WTC11 (cell line): ENCODE results near the gene ZNF609. TPM values are rescaled to one million over a fixed set of nuclear protein-coding genes. Genes with fewer than 3 reads are reported as not detected.

Experiments
- ATAC-seq: fragments of 200-7000 bp; cut with Tn5 transposase; 2 replicates; pipeline ENCODE4 v1.10.0; 2021; ENCODE audit warnings: mild to moderate bottlenecking, moderate library complexity
- CTCF ChIA-PET: fragments of 300-600 bp; sonication (Branson Sonifier 250); formaldehyde crosslinking; loops from one replicate; lab custom pipeline; 2021; ENCODE audit warnings: antibody characterized with exemption; lab: Charles Lee
- POLR2A ChIA-PET: fragments of 350-600 bp; sonication (Branson Sonifier 250); formaldehyde crosslinking; loops from one replicate; lab custom pipeline; 2021; ENCODE audit warnings: antibody characterized with exemption; lab: Charles Lee
- DNase-seq: peaks from one replicate; pipeline ENCODE4 v3.0.0; 2021; ENCODE audit warnings: low spot score
- H3K27ac Mint-ChIP-seq: 2 replicates; pipeline ENCODE4 v1.8.0; 2021; ENCODE audit warnings: mixed read lengths
- H3K27me3 Mint-ChIP-seq: 2 replicates; pipeline ENCODE4 v1.8.0; 2021; ENCODE audit warnings: low read depth, mild to moderate bottlenecking, moderate library complexity, mixed read lengths
- H3K36me3 Mint-ChIP-seq: 2 replicates; pipeline ENCODE4 v1.8.0; 2021; ENCODE audit warnings: mixed read lengths
- H3K4me1 Mint-ChIP-seq: 2 replicates; pipeline ENCODE4 v1.8.0; 2022; ENCODE audit warnings: mixed read lengths
- H3K4me3 Mint-ChIP-seq: 2 replicates; pipeline ENCODE4 v1.8.0; 2021; ENCODE audit warnings: mild to moderate bottlenecking, moderate library complexity, mixed read lengths
- H3K9me3 Mint-ChIP-seq: 2 replicates; pipeline ENCODE4 v1.8.0; 2021; ENCODE audit warnings: mixed read lengths
- AR ChIP-seq: fragments of 250-450 bp; sonication (Bioruptor Pico); IDR thresholded peaks from 2 replicates; pipeline ENCODE4 v1.9.0; 2021; ENCODE audit warnings: mild to moderate bottlenecking
- ATF1 ChIP-seq: sonication (generic); formaldehyde crosslinking; IDR thresholded peaks from 2 replicates; pipeline ENCODE4 v1.8.1; 2023; ENCODE audit warnings: mild to moderate bottlenecking, moderate library complexity, missing genetic modification reagents
- ATF2 ChIP-seq: sonication (generic); formaldehyde crosslinking; IDR thresholded peaks from 2 replicates; pipeline ENCODE4 v1.8.1; 2022; ENCODE audit warnings: low read depth, missing genetic modification reagents, borderline replicate concordance
- ATF6 ChIP-seq: sonication (generic); formaldehyde crosslinking; IDR thresholded peaks from 2 replicates; pipeline ENCODE4 v1.8.1; 2023; ENCODE audit warnings: mild to moderate bottlenecking, missing genetic modification reagents
- E2F5 ChIP-seq: sonication (generic); formaldehyde crosslinking; IDR thresholded peaks from 2 replicates; pipeline ENCODE4 v1.8.1; 2022; ENCODE audit warnings: mild to moderate bottlenecking, moderate library complexity, missing genetic modification reagents
- ERG ChIP-seq: fragments of 250-450 bp; sonication (Bioruptor Pico); IDR thresholded peaks from 2 replicates; pipeline ENCODE4 v1.8.0; 2021; ENCODE audit warnings: mild to moderate bottlenecking
- ESRRA ChIP-seq: sonication (generic); formaldehyde crosslinking; IDR thresholded peaks from 2 replicates; pipeline ENCODE4 v1.8.1; 2022; ENCODE audit warnings: mild to moderate bottlenecking, missing genetic modification reagents, borderline replicate concordance
- MYBL2 ChIP-seq: sonication (generic); formaldehyde crosslinking; IDR thresholded peaks from 2 replicates; pipeline ENCODE4 v1.8.1; 2023; ENCODE audit warnings: mild to moderate bottlenecking, moderate library complexity, missing genetic modification reagents
- NFATC4 ChIP-seq: fragments of 250-450 bp; sonication (Bioruptor Pico); IDR thresholded peaks from 2 replicates; pipeline ENCODE4 v1.9.0; 2021; ENCODE audit warnings: mild to moderate bottlenecking
- NFYB ChIP-seq: sonication (generic); formaldehyde crosslinking; conservative IDR thresholded peaks from 2 replicates; pipeline ENCODE4 v1.8.0; 2022; ENCODE audit warnings: low read depth, missing genetic modification reagents
- NR1H2 ChIP-seq: sonication (generic); formaldehyde crosslinking; IDR thresholded peaks from 2 replicates; pipeline ENCODE4 v1.9.0; 2021; ENCODE audit warnings: mild to moderate bottlenecking, moderate library complexity, missing genetic modification reagents
- PREB ChIP-seq: sonication (generic); formaldehyde crosslinking; IDR thresholded peaks from 2 replicates; pipeline ENCODE4 v1.8.1; 2022; ENCODE audit warnings: mild to moderate bottlenecking, missing genetic modification reagents, moderate library complexity, borderline replicate concordance
- PRRX2 ChIP-seq: fragments of 250-450 bp; sonication (Bioruptor Pico); IDR thresholded peaks from 2 replicates; pipeline ENCODE4 v1.8.0; 2021; ENCODE audit warnings: mild to moderate bottlenecking
- RELA ChIP-seq: sonication (generic); formaldehyde crosslinking; IDR thresholded peaks from 2 replicates; pipeline ENCODE4 v1.8.1; 2022; ENCODE audit warnings: missing genetic modification reagents, mild to moderate bottlenecking, borderline replicate concordance
- SMAD3 ChIP-seq: sonication (generic); formaldehyde crosslinking; IDR thresholded peaks from 2 replicates; pipeline ENCODE4 v1.8.0; 2022; ENCODE audit warnings: missing genetic modification reagents, mild to moderate bottlenecking, borderline replicate concordance
- ZNF138 ChIP-seq: sonication (generic); formaldehyde crosslinking; conservative IDR thresholded peaks from 2 replicates; pipeline ENCODE4 v1.8.1; 2022; ENCODE audit warnings: mild to moderate bottlenecking, moderate library complexity, missing genetic modification reagents
- ZNF671 ChIP-seq: fragments of 250-450 bp; sonication (Bioruptor Pico); IDR thresholded peaks from 2 replicates; pipeline ENCODE4 v1.8.0; 2021; ENCODE audit warnings: mild to moderate bottlenecking
- total RNA-seq: library from RNA; stranded (reverse); gene quantifications from 3 replicates; pipeline ENCODE4 v1.2.3, GENCODE V29; 2021

The ZNF609 gene
- total RNA-seq, 1 experiment from 2014 or later: 47.4 TPM

GRCh38 chr15:64621056-64621455 is 160.7 kb downstream of the ZNF609 start (continued):
- TF ChIP-seq ERG (CRISPR knock-in tag) (no peak), NFYB (CRISPR knock-in tag) (no peak), ATF1 (CRISPR knock-in tag) (no peak)

- Mint-ChIP-seq H3K36me3 (peaks cover 9% of the 10 kb centered on the region; the same call in 1 of the 2 replicates), H3K4me3 (no peak overlapping the region), H3K4me1 (peaks cover 31% of the 10 kb centered on the region), H3K27ac (no peak overlapping the region), H3K27me3 (peaks cover 14% of the 10 kb centered on the region), H3K9me3 (no peaks in the 10 kb centered on the region)
- no peak for ATAC-seq
- CTCF ChIA-PET: no interaction called here
- TF ChIP-seq PREB (CRISPR knock-in tag) (no peak), E2F5 (CRISPR knock-in tag) (no peak), PRRX2 (CRISPR knock-in tag) (no peak), NR1H2 (no peak), ZNF671 (CRISPR knock-in tag) (no peak), MYBL2 (CRISPR knock-in tag) (no peak), ATF2 (CRISPR knock-in tag) (no peak), AR (no peak), SMAD3 (CRISPR knock-in tag) (no peak), ZNF138 (CRISPR knock-in tag) (no peak), ESRRA (CRISPR knock-in tag) (no peak), RELA (CRISPR knock-in tag) (no peak), ATF6 (CRISPR knock-in tag) (no peak), NFATC4 (CRISPR knock-in tag) (no peak)
- POLR2A ChIA-PET: no interaction called here
- DNase-seq: no peak
Observed at GRCh38 chr15:64622410-64623260, 162.3 kb downstream of the ZNF609 start.
